Calu3 (cell line): ENCODE results near the gene SLC37A1. TPM values are rescaled to one million over a fixed set of nuclear protein-coding genes. Genes with fewer than 3 reads are reported as not detected.

Source experiments
- BruUV-seq: library from RNA; stranded (reverse); fragments of 400-500 nt; replicated peaks from 2 replicates; lab custom pipeline; 2021; lab: Mats Ljungman, UMichigan
- CTCF ChIA-PET: fragments of 300-600 bp; sonication (Branson Sonifier 250); formaldehyde crosslinking; loops from one replicate; lab custom pipeline; 2022; ENCODE audit warnings: antibody characterized with exemption; lab: Charles Lee
- DNase-seq: peaks from one replicate; pipeline ENCODE4 v3.0.0; 2022
- H3K27ac Mint-ChIP-seq: one replicate; pipeline ENCODE4 v1.8.0; 2022; ENCODE audit warnings: mixed read lengths; ENCODE audit not compliant: unreplicated experiment
- H3K27me3 Mint-ChIP-seq: one replicate; pipeline ENCODE4 v1.8.0; 2022; ENCODE audit warnings: mixed read lengths; ENCODE audit not compliant: unreplicated experiment
- H3K36me3 Mint-ChIP-seq: one replicate; pipeline ENCODE4 v1.8.0; 2022; ENCODE audit warnings: mild to moderate bottlenecking, moderate library complexity, mixed read lengths; ENCODE audit not compliant: insufficient read depth, unreplicated experiment
- H3K4me1 Mint-ChIP-seq: one replicate; pipeline ENCODE4 v1.8.0; 2022; ENCODE audit warnings: mild to moderate bottlenecking, low read depth, mixed read lengths; ENCODE audit not compliant: unreplicated experiment
- H3K4me3 Mint-ChIP-seq: one replicate; pipeline ENCODE4 v1.8.0; 2022; ENCODE audit warnings: mild to moderate bottlenecking, low read depth, moderate library complexity, mixed read lengths; ENCODE audit not compliant: unreplicated experiment
- H3K9me3 Mint-ChIP-seq: one replicate; pipeline ENCODE4 v1.8.0; 2022; ENCODE audit warnings: low read depth, mixed read lengths; ENCODE audit not compliant: unreplicated experiment
- intact Hi-C: fragments of 100-400 bp; cut with micrococcal nuclease; formaldehyde crosslinking; loops from one replicate; pipeline ENCODE4 v1.10.0; 2022; ENCODE audit not compliant: unreplicated experiment
- total RNA-seq: library from RNA; stranded (reverse); gene quantifications from 2 replicates; pipeline ENCODE4 v1.2.3, GENCODE V29; 2022
- TF ChIP-seq, protein P1 (sequence below): fragments of 200-600 bp; IDR thresholded peaks from one replicate; pipeline ENCODE4 v1.8.0; 2022; ENCODE audit warnings: antibody characterized with exemption; ENCODE audit not compliant: unreplicated experiment

The SLC37A1 gene
- total RNA-seq, 1 experiment from 2014 or later, result 24.9 TPM

DNA sequence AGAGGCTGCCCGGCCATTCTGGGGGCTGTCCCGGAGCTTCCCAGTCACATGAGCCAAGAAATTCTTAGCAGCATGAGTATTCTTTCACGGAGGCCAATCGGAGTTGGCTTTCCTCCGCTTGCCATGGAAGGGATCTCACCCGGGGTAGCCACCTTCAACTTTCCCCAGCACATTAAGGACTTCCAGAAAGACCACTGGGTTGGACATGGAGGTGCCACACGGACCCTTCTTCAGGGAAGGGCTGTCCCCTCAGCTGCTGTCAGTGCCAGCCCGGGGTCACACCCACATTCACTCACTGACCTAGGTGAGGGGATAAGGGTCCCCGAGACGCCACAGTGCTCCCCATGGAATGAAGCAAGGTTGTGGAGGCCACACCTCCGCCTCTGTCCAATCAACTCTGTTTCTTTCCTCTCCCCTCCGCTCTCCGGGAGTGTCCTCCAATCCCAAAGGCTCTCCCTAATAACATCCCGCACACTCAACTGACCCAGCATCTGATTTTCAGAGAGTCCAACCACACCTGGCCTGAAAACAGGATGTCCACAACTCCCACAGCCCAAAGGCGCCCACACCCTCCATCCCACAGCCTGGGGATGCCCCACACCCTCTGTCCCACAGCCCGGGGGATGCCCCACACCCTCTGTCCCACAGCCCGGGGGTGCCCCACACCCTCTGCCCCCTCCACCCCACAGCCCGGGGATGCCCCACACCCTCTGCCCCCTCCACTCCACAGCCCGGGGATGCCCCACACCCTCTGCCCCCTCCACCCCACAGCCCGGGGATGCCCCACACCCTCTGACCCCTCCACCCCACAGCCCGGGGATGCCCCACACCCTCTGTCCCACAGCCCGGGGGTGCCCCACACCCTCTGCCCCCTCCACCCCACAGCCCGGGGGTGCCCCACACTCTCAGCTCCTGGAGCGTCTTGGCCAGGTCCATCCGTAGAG lies 37.0 kb upstream of the SLC37A1 start:
- CTCF ChIA-PET, result interaction anchor here (0.7 kb wide), 1 partner anchor 50 kb away, joined by 7 read pairs; no protein-coding TSS in a partner anchor
- H3K9me3 Mint-ChIP-seq, result peaks cover 3% of the 10 kb centered on the region
- intact Hi-C loops, result no loop called here
- H3K36me3 Mint-ChIP-seq, result peaks cover 6% of the 10 kb centered on the region
- H3K4me3 Mint-ChIP-seq, result no peak overlapping the region
- no peaks in the 10 kb centered on the region for H3K27me3 Mint-ChIP-seq
- no peak overlapping the region for H3K27ac Mint-ChIP-seq
- TF ChIP-seq, protein P1, sequence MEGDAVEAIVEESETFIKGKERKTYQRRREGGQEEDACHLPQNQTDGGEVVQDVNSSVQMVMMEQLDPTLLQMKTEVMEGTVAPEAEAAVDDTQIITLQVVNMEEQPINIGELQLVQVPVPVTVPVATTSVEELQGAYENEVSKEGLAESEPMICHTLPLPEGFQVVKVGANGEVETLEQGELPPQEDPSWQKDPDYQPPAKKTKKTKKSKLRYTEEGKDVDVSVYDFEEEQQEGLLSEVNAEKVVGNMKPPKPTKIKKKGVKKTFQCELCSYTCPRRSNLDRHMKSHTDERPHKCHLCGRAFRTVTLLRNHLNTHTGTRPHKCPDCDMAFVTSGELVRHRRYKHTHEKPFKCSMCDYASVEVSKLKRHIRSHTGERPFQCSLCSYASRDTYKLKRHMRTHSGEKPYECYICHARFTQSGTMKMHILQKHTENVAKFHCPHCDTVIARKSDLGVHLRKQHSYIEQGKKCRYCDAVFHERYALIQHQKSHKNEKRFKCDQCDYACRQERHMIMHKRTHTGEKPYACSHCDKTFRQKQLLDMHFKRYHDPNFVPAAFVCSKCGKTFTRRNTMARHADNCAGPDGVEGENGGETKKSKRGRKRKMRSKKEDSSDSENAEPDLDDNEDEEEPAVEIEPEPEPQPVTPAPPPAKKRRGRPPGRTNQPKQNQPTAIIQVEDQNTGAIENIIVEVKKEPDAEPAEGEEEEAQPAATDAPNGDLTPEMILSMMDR, result no peak
- H3K4me1 Mint-ChIP-seq, result peaks cover 20% of the 10 kb centered on the region
- no TSS peak for BruUV-seq
- no peak for DNase-seq

DNA sequence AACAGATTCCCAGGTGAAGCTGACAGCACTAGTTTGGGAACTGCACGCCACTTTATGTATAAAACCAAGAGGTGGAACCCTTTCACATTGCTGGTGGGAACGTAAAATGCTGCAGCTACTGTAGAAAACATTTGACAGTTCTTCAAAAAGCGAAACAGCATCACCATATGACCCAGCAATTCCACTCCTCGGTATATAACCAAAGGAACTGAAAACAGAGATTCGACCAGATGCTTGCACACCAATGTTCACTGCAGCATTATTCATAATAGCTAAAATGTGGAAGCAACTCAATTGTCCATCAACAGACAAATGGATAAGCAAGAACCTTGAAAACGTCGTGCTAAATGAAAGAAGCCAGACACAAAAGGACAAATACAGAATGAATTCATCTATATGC lies 35.1 kb upstream of the SLC37A1 start:
- no TSS peak for BruUV-seq
- Mint-ChIP-seq H3K9me3 (peaks cover 3% of the 10 kb centered on the region), H3K4me3 (no peak overlapping the region), H3K36me3 (peaks cover 6% of the 10 kb centered on the region), H3K27ac (no peak overlapping the region), H3K27me3 (no peaks in the 10 kb centered on the region), H3K4me1 (peaks cover 15% of the 10 kb centered on the region)
- CTCF ChIA-PET, result no interaction called here
- TF ChIP-seq, protein P1, result no peak
- DNase-seq, result no peak
- intact Hi-C loops, result no loop called here

DNA sequence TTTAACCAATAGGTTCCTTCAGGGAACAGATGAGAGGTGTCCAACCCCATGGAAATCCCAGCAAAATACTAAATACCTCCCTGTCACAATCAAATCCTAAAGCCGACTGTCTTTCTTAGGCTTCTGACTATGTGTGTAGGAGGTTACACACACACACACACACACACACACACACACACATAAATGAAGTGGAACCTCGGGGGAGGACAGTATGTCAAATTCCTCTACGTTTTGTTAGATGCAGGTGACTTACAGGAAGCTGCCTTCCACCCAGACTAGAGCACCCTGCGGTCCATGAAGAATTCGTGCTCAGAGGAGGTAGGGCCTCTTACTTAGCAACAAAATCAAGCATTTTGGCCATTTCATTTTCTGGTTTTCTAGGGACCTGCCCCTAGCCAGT lies 34.1 kb upstream of the SLC37A1 start:
- Mint-ChIP-seq H3K27me3 (no peaks in the 10 kb centered on the region), H3K36me3 (no peaks in the 10 kb centered on the region), H3K4me1 (peaks cover 5% of the 10 kb centered on the region), H3K4me3 (no peak overlapping the region), H3K9me3 (peaks cover 3% of the 10 kb centered on the region), H3K27ac (no peak overlapping the region)
- TF ChIP-seq, protein P1, result no peak
- BruUV-seq, result no TSS peak
- CTCF ChIA-PET, result no interaction called here
- intact Hi-C loops, result no loop called here
- DNase-seq, result no peak

DNA sequence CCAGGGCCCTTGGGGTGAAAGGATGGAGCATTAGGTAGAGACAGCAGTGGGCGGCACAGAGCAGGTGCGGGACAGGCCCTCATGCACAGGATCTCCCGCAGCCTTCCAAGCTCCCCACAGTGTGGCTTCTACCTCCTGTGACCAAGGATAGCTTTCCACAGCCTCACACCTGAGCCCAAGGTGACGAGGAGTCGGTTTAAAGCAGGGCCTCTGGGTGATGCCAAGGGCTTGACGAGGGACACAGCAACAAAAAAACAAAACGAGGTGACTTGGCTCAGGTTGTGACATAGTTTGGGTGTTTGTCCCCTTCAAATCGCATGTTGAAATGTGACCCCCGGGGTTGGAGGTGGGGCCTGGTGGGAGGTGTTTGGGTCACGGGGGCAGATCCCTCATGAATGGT lies 32.9 kb upstream of the SLC37A1 start:
- no peaks in the 10 kb centered on the region for H3K4me1 Mint-ChIP-seq
- peaks cover 3% of the 10 kb centered on the region for H3K9me3 Mint-ChIP-seq
- no peak overlapping the region for H3K27ac Mint-ChIP-seq
- BruUV-seq, result no TSS peak
- no peak for DNase-seq
- TF ChIP-seq, protein P1, result no peak
- H3K36me3 Mint-ChIP-seq, result no peaks in the 10 kb centered on the region
- H3K27me3 Mint-ChIP-seq, result no peaks in the 10 kb centered on the region
- no peak overlapping the region for H3K4me3 Mint-ChIP-seq
- intact Hi-C loops, result no loop called here
- CTCF ChIA-PET, result no interaction called here
